NCI-H510A treated with DMSO at 0.1 percent for 48 hours (cell line): ENCODE data around the gene RIMBP2.
A peak's percentile ranks its signal among the peaks of the same experiment; 100 is the strongest.
"Not testable (repeated sequence)": the region's sequence is repeated elsewhere in the genome, so short reads cannot be mapped to it uniquely, and the experiment has no call there.

Experiments
- DNase-seq: peaks from one replicate; lab custom pipeline; 2025; lab: John Stamatoyannopoulos, UW

RIMBP2 gene

GRCh38 chr12:130602251-130602650 lies 113.8 kb downstream of the RIMBP2 start:
- DNase-seq = no peak

- no peak for DNase-seq
Measured at GRCh38 chr12:130601327-130601726, 114.8 kb downstream of the RIMBP2 start.

- DNase-seq = no peak
Measured at GRCh38 chr12:130596241-130596640, 119.9 kb downstream of the RIMBP2 start.

- no peak for DNase-seq
Measured at GRCh38 chr12:130595566-130595965, 120.5 kb downstream of the RIMBP2 start.

GRCh38 chr12:130593056-130593455 lies 123.0 kb downstream of the RIMBP2 start:
- no peak for DNase-seq

- no peak for DNase-seq
Measured at GRCh38 chr12:130592641-130593040, 123.5 kb downstream of the RIMBP2 start.

GRCh38 chr12:130591736-130592135 lies 124.4 kb downstream of the RIMBP2 start:
- no peak for DNase-seq

GRCh38 chr12:130590685-130591084 lies 125.4 kb downstream of the RIMBP2 start:
- no peak for DNase-seq

- no peak for DNase-seq
Measured at GRCh38 chr12:130589540-130590317, 126.4 kb downstream of the RIMBP2 start.

- no peak for DNase-seq
Measured at GRCh38 chr12:130588696-130589539, 127.2 kb downstream of the RIMBP2 start.

- DNase-seq = no peak
Measured at GRCh38 chr12:130587966-130588365, 128.1 kb downstream of the RIMBP2 start.

GRCh38 chr12:130584475-130584874 lies 131.6 kb downstream of the RIMBP2 start:
- not testable (repeated sequence) for DNase-seq

GRCh38 chr12:130583800-130584199 lies 132.3 kb downstream of the RIMBP2 start:
- DNase-seq = no peak

GRCh38 chr12:130583317-130583716 lies 132.8 kb downstream of the RIMBP2 start:
- DNase-seq = no peak

GRCh38 chr12:130582286-130582685 lies 133.8 kb downstream of the RIMBP2 start:
- DNase-seq = no peak

GRCh38 chr12:130581782-130582181 lies 134.3 kb downstream of the RIMBP2 start:
- DNase-seq = no peak

GRCh38 chr12:130579231-130579630 lies 136.9 kb downstream of the RIMBP2 start:
- no peak for DNase-seq

GRCh38 chr12:130577351-130577750 lies 138.7 kb downstream of the RIMBP2 start:
- DNase-seq = no peak

- peak; percentile 68 for DNase-seq
Measured at GRCh38 chr12:130576371-130576816, 139.7 kb downstream of the RIMBP2 start.

GRCh38 chr12:130574402-130574801 lies 141.7 kb downstream of the RIMBP2 start:
- DNase-seq = no peak

- no peak for DNase-seq
Measured at GRCh38 chr12:130573766-130574165, 142.3 kb downstream of the RIMBP2 start.

GRCh38 chr12:130573235-130573634 lies 142.9 kb downstream of the RIMBP2 start:
- no peak for DNase-seq

- DNase-seq = peak; percentile 13
Measured at GRCh38 chr12:130572553-130572952, 143.5 kb downstream of the RIMBP2 start.
